B cell (primary cell): ENCODE measurements around the gene TFAP2D.

ENCODE experiments used
- CTCF ChIP-seq: fragments of 200-600 bp; IDR thresholded peaks from one replicate; pipeline ENCODE4 v1.8.0; 2022; ENCODE audit warnings: antibody characterized with exemption, mild to moderate bottlenecking
- EZH2 ChIP-seq: IDR thresholded peaks from 2 replicates; pipeline ENCODE4 v1.6.1; 2012; ENCODE audit warnings: borderline replicate concordance, low read depth, mild to moderate bottlenecking, moderate library complexity, low read length; ENCODE audit not compliant: insufficient read depth, poor library complexity, severe bottlenecking

- TF ChIP-seq EZH2: no peak
- no peak for TF ChIP-seq CTCF
Observed at GRCh38 chr6:50807035-50807434, 93.7 kb downstream of the TFAP2D start.
